B cell (primary cell): ENCODE data around the gene GGN. TPM values are rescaled to one million over a fixed set of nuclear protein-coding genes. Genes with fewer than 3 reads are reported as not detected.

Experiments
- ATAC-seq: fragments of 200-7000 bp; cut with Tn5 transposase; one replicate; pipeline ENCODE4 v1.10.0; 2021; ENCODE audit warnings: low read depth, mild to moderate bottlenecking, moderate number of reproducible peaks, moderate library complexity
- CTCF ChIA-PET: fragments of 350-600 bp; sonication (Branson Sonifier 250); formaldehyde crosslinking; loops from one replicate; lab custom pipeline; 2021; ENCODE audit warnings: antibody characterized with exemption, inconsistent platforms; lab: Charles Lee
- POLR2A ChIA-PET: fragments of 350-600 bp; sonication (Branson Sonifier 250); formaldehyde crosslinking; loops from one replicate; lab custom pipeline; 2021; ENCODE audit warnings: antibody characterized with exemption; lab: Charles Lee
- DNase-seq: peaks from one replicate; pipeline ENCODE4 v3.0.0; 2013
- H2AFZ ChIP-seq: 2 replicates; pipeline ENCODE4 v1.6.1; 2012; ENCODE audit warnings: mild to moderate bottlenecking, low read depth, low read length; ENCODE audit not compliant: insufficient read depth, poor library complexity, severe bottlenecking
- H3K27ac ChIP-seq, 2 donors: 1 replicate in 1 of 2; 2 replicates in 1 of 2; pipeline ENCODE4 v1.5.1; 2012 to 2013; ENCODE audit warnings: low read length in 2 of 2, mild to moderate bottlenecking in 2 of 2, moderate library complexity in 1 of 2
- H3K27me3 ChIP-seq, 4 experiments: fragments of 200-600 bp in 1 of 4; sonication (generic) in 1 of 4; replicated peaks in 1 of 4; 1 replicate in 2 of 4; 2 replicates in 2 of 4; pipeline versions ENCODE4 v1.6.1 to v1.7.0; 2013 to 2016; ENCODE audit warnings: low read length in 3 of 4, mild to moderate bottlenecking in 2 of 4, mixed read lengths in 1 of 4, moderate library complexity in 1 of 4; ENCODE audit not compliant: insufficient read depth in 4 of 4, control insufficient read depth in 3 of 4; ENCODE audit errors: control extremely low read depth in 1 of 4
- H3K36me3 ChIP-seq, 2 experiments: replicated peaks in 1 of 2; 1 replicate in 1 of 2; 2 replicates in 1 of 2; pipeline versions ENCODE4 v1.6.1 to v1.7.1; 2013; ENCODE audit warnings: low read length in 1 of 2; ENCODE audit not compliant: insufficient read depth in 2 of 2, control insufficient read depth in 1 of 2; ENCODE audit errors: control extremely low read depth in 1 of 2, extremely low read depth in 1 of 2
- H3K4me1 ChIP-seq, 2 donors: fragments of 200-600 bp in 1 of 2; sonication (generic) in 1 of 2; 1 replicate in 1 of 2; 2 replicates in 1 of 2; pipeline versions ENCODE4 v1.5.1 to v1.6.1; 2013 to 2017; ENCODE audit warnings: low read length in 2 of 2; ENCODE audit not compliant: control insufficient read depth in 2 of 2, insufficient read depth in 2 of 2
- H3K4me2 ChIP-seq: replicated peaks from 2 replicates; pipeline ENCODE3; 2012; ENCODE audit warnings: mild to moderate bottlenecking, low read depth, low read length; ENCODE audit not compliant: poor library complexity, severe bottlenecking
- H3K4me3 ChIP-seq, 5 experiments: fragments of 200-600 bp in 1 of 5; sonication (generic) in 1 of 5; 1 replicate in 3 of 5; 2 replicates in 2 of 5; pipeline versions ENCODE4 v1.5.1 to v1.7.0; 2011 to 2016; ENCODE audit warnings: low read length in 4 of 5, mild to moderate bottlenecking in 4 of 5, low read depth in 2 of 5, control low read depth in 1 of 5, moderate library complexity in 1 of 5; ENCODE audit not compliant: insufficient read depth in 1 of 5; ENCODE audit errors: control extremely low read depth in 1 of 5, extremely low read depth in 1 of 5
- H3K79me2 ChIP-seq: fragments of 200-600 bp; sonication (generic); one replicate; pipeline ENCODE4 v1.6.0; 2016; ENCODE audit warnings: low read length; ENCODE audit not compliant: control insufficient read depth, insufficient read depth
- H3K9ac ChIP-seq: fragments of 200-600 bp; sonication (generic); 2 replicates; pipeline ENCODE4 v1.6.1; 2017; ENCODE audit warnings: mild to moderate bottlenecking, low read length, moderate library complexity
- H3K9me3 ChIP-seq, 3 donors: one replicate each; pipeline versions ENCODE4 v1.6.1 to v1.7.1; 2013; ENCODE audit warnings: low read length in 2 of 3; ENCODE audit not compliant: control insufficient read depth in 2 of 3, insufficient read depth in 1 of 3; ENCODE audit errors: control extremely low read depth in 1 of 3
- H4K20me1 ChIP-seq: 2 replicates; pipeline ENCODE4 v1.6.0; 2012; ENCODE audit warnings: mild to moderate bottlenecking, low read length; ENCODE audit not compliant: insufficient read depth, control insufficient read depth, poor library complexity, severe bottlenecking
- H3K27ac Mint-ChIP-seq: one replicate; pipeline ENCODE4 v1.8.0; 2021; ENCODE audit warnings: mixed read lengths
- H3K27me3 Mint-ChIP-seq: one replicate; pipeline ENCODE4 v1.8.0; 2021; ENCODE audit warnings: mixed read lengths
- H3K4me1 Mint-ChIP-seq: one replicate; pipeline ENCODE4 v1.8.0; 2021; ENCODE audit warnings: mixed read lengths
- H3K4me3 Mint-ChIP-seq: one replicate; pipeline ENCODE4 v1.8.0; 2021; ENCODE audit warnings: mixed read lengths
- H3K9me3 Mint-ChIP-seq: one replicate; pipeline ENCODE4 v1.8.0; 2022; ENCODE audit warnings: mixed read lengths; ENCODE audit not compliant: insufficient read depth
- CTCF ChIP-seq: fragments of 200-600 bp; IDR thresholded peaks from one replicate; pipeline ENCODE4 v1.8.0; 2022; ENCODE audit warnings: antibody characterized with exemption, mild to moderate bottlenecking
- EZH2 ChIP-seq: IDR thresholded peaks from 2 replicates; pipeline ENCODE4 v1.6.1; 2012; ENCODE audit warnings: borderline replicate concordance, low read depth, mild to moderate bottlenecking, moderate library complexity, low read length; ENCODE audit not compliant: insufficient read depth, poor library complexity, severe bottlenecking
- WGBS: methylation state at CpG from one replicate; pipeline ENCODE4 v1.1.5; 2013; ENCODE audit warnings: missing lambda C conversion rate; ENCODE audit not compliant: insufficient coverage; 5-methylcytosine and 5-hydroxymethylcytosine counted together
- intact Hi-C: fragments of 100-400 bp; cut with micrococcal nuclease; formaldehyde crosslinking; loops from one replicate; pipeline ENCODE4 v1.10.0; 2022
- polyA plus RNA-seq: library from polyadenylated mRNA; depleted of rRNA; stranded (reverse); fragments of >200 nt; gene quantifications from 2 replicates; pipeline ENCODE4 v1.2.3, GENCODE V29; 2012
- total RNA-seq, 2 donors: library from RNA; stranded (reverse); fragments of 120-200 nt in 1 of 2; gene quantifications; 1 replicate in 1 of 2; 2 replicates in 1 of 2; pipeline versions ENCODE4 v1.2.3 to v1.2.4, GENCODE V29; 2013 to 2022

Gene GGN
- total and polyA plus RNA-seq, 2 donors (not counting 1 experiment from before 2014, with no cell fraction given) = 0.34 TPM; not detected in 1

- Histone ChIP-seq H3K36me3 (no peaks in the 10 kb centered on the region), H3K79me2 (peaks cover 9% of the 10 kb centered on the region), H3K9me3 (peaks cover 0 to 11% (median 0%) of the 10 kb centered on the region in 3 donors), H3K4me2 (no peak overlapping the region), H3K9ac (no peak overlapping the region), H3K4me3 (no peak overlapping the region), H3K27ac (no peak overlapping the region), H3K27me3 (peaks cover 0 to 50% (median 19%) of the 10 kb centered on the region in 4 experiments), H2AFZ (no peak overlapping the region), H4K20me1 (no peaks in the 10 kb centered on the region), H3K4me1 (peaks cover 19 to 27% of the 10 kb centered on the region in 2 donors)
- TF ChIP-seq EZH2 = no peak
- no peak for TF ChIP-seq CTCF
- ChIA-PET CTCF (interaction anchor here (1.4 to 1.5 kb wide), 2 partner anchors 235 to 531 kb away, joined by 4 to 6 read pairs; partner anchors contain the start of genes MRPS12 and SARS2), POLR2A (no interaction called here)
- Mint-ChIP-seq H3K4me1 (peaks cover 25% of the 10 kb centered on the region), H3K27me3 (peaks cover 38% of the 10 kb centered on the region), H3K9me3 (no peaks in the 10 kb centered on the region), H3K27ac (no peak overlapping the region), H3K4me3 (no peak overlapping the region)
- intact Hi-C loops = no loop called here
- ATAC-seq = no peak
- DNase-seq = no peak
- 79% methylated on average over 4 of the region's 9 CpGs for WGBS
These were observed 11.2 kb upstream of the GGN start for GRCh38 chr19:38399081-38399480.

GRCh38 chr19:38395381-38396114, 7.7 kb upstream of the GGN start:
- DNase-seq = peak; percentile 55
- ATAC-seq = peak; percentile 63
- H3K27me3 Mint-ChIP-seq = peaks cover 45% of the 10 kb centered on the region
- Histone ChIP-seq H3K4me3 (peak overlapping the region in 4 of 5 experiments; percentile 4 to 57 (median 43)), H3K27me3 (peaks cover 0 to 46% (median 22%) of the 10 kb centered on the region in 4 experiments), H3K9ac (peak overlapping the region; percentile 56), H2AFZ (peak overlapping the region; percentile 71), H3K27ac (no peak overlapping the region), H3K4me1 (peaks cover 16 to 17% of the 10 kb centered on the region in 2 donors), H3K4me2 (peak overlapping the region; percentile 77), H4K20me1 (no peaks in the 10 kb centered on the region), H3K79me2 (no peaks in the 10 kb centered on the region), H3K36me3 (no peaks in the 10 kb centered on the region), H3K9me3 (peaks cover 0 to 11% (median 0%) of the 10 kb centered on the region in 3 donors)
- peak overlapping the region; percentile 70 for H3K4me3 Mint-ChIP-seq
- POLR2A ChIA-PET = interaction anchor here (1.1 kb wide), 1 partner anchor 8 kb away, joined by 3 read pairs; no protein-coding TSS in a partner anchor
- H3K9me3 Mint-ChIP-seq = no peaks in the 10 kb centered on the region
- no peak overlapping the region for H3K27ac Mint-ChIP-seq
- no peak for TF ChIP-seq EZH2
- TF ChIP-seq CTCF = no peak
- WGBS = 11% methylated on average over 84 of the region's 86 CpGs
- CTCF ChIA-PET = interaction anchor here (0.6 kb wide), 2 partner anchors 144 to 238 kb away, joined by 3 to 5 read pairs; no protein-coding TSS in a partner anchor
- H3K4me1 Mint-ChIP-seq = peaks cover 14% of the 10 kb centered on the region
- intact Hi-C loops = no loop called here
